B cell (primary cell): ENCODE data around the gene BMP3.

ENCODE experiments used
- EZH2 ChIP-seq: IDR thresholded peaks from 2 replicates; pipeline ENCODE4 v1.6.1; 2012; ENCODE audit warnings: borderline replicate concordance, low read depth, mild to moderate bottlenecking, moderate library complexity, low read length; ENCODE audit not compliant: insufficient read depth, poor library complexity, severe bottlenecking
- TF ChIP-seq, protein P1 (sequence below): fragments of 200-600 bp; IDR thresholded peaks from one replicate; pipeline ENCODE4 v1.8.0; 2022; ENCODE audit warnings: antibody characterized with exemption, mild to moderate bottlenecking

- TF ChIP-seq, protein P1, sequence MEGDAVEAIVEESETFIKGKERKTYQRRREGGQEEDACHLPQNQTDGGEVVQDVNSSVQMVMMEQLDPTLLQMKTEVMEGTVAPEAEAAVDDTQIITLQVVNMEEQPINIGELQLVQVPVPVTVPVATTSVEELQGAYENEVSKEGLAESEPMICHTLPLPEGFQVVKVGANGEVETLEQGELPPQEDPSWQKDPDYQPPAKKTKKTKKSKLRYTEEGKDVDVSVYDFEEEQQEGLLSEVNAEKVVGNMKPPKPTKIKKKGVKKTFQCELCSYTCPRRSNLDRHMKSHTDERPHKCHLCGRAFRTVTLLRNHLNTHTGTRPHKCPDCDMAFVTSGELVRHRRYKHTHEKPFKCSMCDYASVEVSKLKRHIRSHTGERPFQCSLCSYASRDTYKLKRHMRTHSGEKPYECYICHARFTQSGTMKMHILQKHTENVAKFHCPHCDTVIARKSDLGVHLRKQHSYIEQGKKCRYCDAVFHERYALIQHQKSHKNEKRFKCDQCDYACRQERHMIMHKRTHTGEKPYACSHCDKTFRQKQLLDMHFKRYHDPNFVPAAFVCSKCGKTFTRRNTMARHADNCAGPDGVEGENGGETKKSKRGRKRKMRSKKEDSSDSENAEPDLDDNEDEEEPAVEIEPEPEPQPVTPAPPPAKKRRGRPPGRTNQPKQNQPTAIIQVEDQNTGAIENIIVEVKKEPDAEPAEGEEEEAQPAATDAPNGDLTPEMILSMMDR: no peak
- TF ChIP-seq EZH2: no peak
Observed at GRCh38 chr4:81061344-81061730, 30.8 kb downstream of the BMP3 start.
